Activated CD8-positive, alpha-beta T cell treated with anti-CD3 and anti-CD28 coated beads, Interleukin-2, amount 10 ng/mL, durations not matched to agents 7 days and 5 days (primary cell): ENCODE data around the gene S100A16. TPM values are rescaled to one million over a fixed set of nuclear protein-coding genes. Genes with fewer than 3 reads are reported as not detected.
"Not testable (repeated sequence)": the region's sequence is repeated elsewhere in the genome, so short reads cannot be mapped to it uniquely, and the experiment has no call there.

Experiments
- ATAC-seq: fragments of 150-1000 bp; cut with Tn5 transposase; one replicate; pipeline ENCODE4 v1.10.0; 2021; ENCODE audit warnings: moderate library complexity
- CTCF ChIA-PET: fragments of 350-600 bp; sonication (Branson Sonifier 250); formaldehyde crosslinking; loops from one replicate; lab custom pipeline; 2021; ENCODE audit warnings: antibody characterized with exemption; lab: Charles Lee
- POLR2A ChIA-PET: fragments of 350-600 bp; sonication (Branson Sonifier 250); formaldehyde crosslinking; loops from one replicate; lab custom pipeline; 2021; ENCODE audit warnings: antibody characterized with exemption; lab: Charles Lee
- DNase-seq: peaks from one replicate; pipeline ENCODE4 v3.0.0-alpha.2; 2020
- H3K27ac Mint-ChIP-seq: one replicate; pipeline ENCODE4 v1.8.0; 2021; ENCODE audit warnings: mild to moderate bottlenecking, mixed read lengths
- H3K27me3 Mint-ChIP-seq: one replicate; pipeline ENCODE4 v1.8.0; 2021; ENCODE audit warnings: low read depth, mixed read lengths
- H3K36me3 Mint-ChIP-seq: one replicate; pipeline ENCODE4 v1.8.0; 2021; ENCODE audit warnings: low read depth, mixed read lengths
- H3K4me1 Mint-ChIP-seq: one replicate; pipeline ENCODE4 v1.8.0; 2021; ENCODE audit warnings: low read depth, mixed read lengths
- H3K4me3 Mint-ChIP-seq: one replicate; pipeline ENCODE4 v1.8.0; 2021; ENCODE audit warnings: mild to moderate bottlenecking, mixed read lengths
- H3K9me3 Mint-ChIP-seq: one replicate; pipeline ENCODE4 v1.8.0; 2022; ENCODE audit warnings: mixed read lengths; ENCODE audit not compliant: insufficient read depth
- total RNA-seq, 2 experiments: library from RNA; stranded (reverse); gene quantifications; one replicate each; pipeline ENCODE4 v1.2.3, GENCODE V29; 2021

The S100A16 gene
- total RNA-seq, 2 experiments from 2014 or later, result not detected

DNA sequence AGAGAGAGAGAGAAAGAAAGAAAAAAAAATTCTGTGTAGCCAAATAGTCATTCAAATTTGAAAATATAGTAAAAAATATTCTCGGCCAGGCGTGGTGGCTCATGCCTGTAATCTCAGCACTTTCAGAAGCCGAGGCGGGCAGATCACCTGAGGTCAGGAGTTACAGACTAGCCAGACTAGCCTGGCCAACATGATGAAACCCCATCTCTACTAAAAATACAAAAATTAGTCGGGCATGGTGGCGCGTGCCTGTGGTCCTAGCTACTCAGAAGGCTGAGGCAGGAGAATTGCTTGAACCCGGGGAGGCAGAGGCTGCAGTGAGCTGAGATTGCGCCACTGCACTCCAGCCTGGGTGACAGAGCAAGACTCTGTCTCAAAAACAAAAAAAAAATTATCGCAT, 24.9 kb downstream of the S100A16 start:
- not testable (repeated sequence) for ATAC-seq, H3K4me3 Mint-ChIP-seq, H3K27ac Mint-ChIP-seq, H3K36me3 Mint-ChIP-seq, DNase-seq, H3K4me1 Mint-ChIP-seq, H3K9me3 Mint-ChIP-seq
- POLR2A ChIA-PET, result interaction anchor here (0.8 kb wide), 1 partner anchor 56 kb away, joined by 3 read pairs; no protein-coding TSS in a partner anchor
- CTCF ChIA-PET, result interaction anchor here (0.5 kb wide), 1 partner anchor 1147 kb away, joined by 3 read pairs; no protein-coding TSS in a partner anchor
- peaks cover 15% of the 10 kb centered on the region for H3K27me3 Mint-ChIP-seq

DNA sequence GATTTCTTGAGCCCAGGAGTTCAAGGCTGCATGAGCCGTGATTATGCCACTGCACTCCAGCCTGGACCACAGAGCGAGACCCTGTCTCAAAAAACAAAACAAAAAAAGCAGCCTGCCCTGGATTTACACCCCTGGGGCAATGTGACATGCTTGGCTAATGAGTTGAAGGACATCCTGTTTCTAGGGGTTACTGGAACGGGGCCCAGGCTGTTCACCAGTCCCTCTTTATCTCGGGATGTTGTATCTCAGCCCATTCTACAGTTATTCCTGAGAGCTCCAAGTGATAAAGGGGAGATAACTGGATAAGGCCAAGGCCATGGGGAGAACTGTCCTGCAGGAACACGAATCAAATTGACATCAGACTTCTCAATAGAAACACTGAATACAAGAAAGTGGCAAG, 25.6 kb downstream of the S100A16 start:
- H3K27ac Mint-ChIP-seq, result no peak overlapping the region
- peaks cover 15% of the 10 kb centered on the region for H3K27me3 Mint-ChIP-seq
- H3K36me3 Mint-ChIP-seq, result no peaks in the 10 kb centered on the region
- H3K9me3 Mint-ChIP-seq, result no peaks in the 10 kb centered on the region
- CTCF ChIA-PET, result no interaction called here
- POLR2A ChIA-PET, result no interaction called here
- no peak for ATAC-seq
- no peak for DNase-seq
- H3K4me1 Mint-ChIP-seq, result no peaks in the 10 kb centered on the region
- H3K4me3 Mint-ChIP-seq, result no peak overlapping the region

DNA sequence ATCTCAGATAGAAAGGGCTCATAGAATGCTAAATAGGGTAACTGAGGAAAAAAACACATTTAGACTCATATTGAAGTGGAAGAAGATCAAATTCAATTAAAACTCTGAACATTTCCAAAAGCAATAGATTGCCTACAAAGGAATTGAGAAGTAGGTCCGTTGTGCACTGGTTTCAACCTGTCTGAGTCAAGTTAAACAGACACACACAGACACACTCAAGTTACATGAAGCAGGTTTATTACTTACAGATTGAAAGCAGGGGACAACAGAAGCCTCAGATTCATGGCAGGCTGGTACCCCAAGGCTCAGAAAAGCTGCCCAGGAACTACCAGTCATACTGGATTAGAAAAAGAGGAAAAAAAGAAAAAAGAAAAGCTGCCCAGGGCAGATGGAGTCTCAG, 26.6 kb downstream of the S100A16 start:
- Mint-ChIP-seq H3K27me3 (peaks cover 15% of the 10 kb centered on the region), H3K36me3 (no peaks in the 10 kb centered on the region), H3K27ac (no peak overlapping the region), H3K4me3 (no peak overlapping the region), H3K4me1 (no peaks in the 10 kb centered on the region), H3K9me3 (no peaks in the 10 kb centered on the region)
- DNase-seq (no peak), ATAC-seq (no peak)
- ChIA-PET CTCF (interaction anchor here (1.1 to 1.5 kb wide), 2 partner anchors 14 to 19 kb away, joined by 3 read pairs; no protein-coding TSS in a partner anchor), POLR2A (no interaction called here)

DNA sequence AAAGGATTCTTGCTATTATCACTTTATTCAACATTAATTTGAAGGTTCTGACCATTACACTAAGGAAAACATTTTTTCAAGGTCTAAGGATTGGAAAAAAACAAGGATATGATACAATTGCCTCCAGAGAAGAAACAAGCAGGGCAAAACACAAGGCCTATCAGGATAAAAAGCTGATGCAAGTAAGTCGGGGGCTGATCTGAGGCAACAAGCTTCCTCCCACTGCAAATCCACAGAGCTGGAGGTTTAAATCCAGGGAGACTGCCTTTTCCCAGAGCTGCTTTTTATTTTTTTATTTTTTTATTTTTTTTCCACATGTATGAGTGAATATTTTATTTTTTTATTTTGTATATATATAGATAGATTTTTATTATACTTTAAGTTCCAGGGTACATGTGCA, 27.9 kb downstream of the S100A16 start:
- H3K9me3 Mint-ChIP-seq, result no peaks in the 10 kb centered on the region
- no peaks in the 10 kb centered on the region for H3K4me1 Mint-ChIP-seq
- H3K4me3 Mint-ChIP-seq, result no peak overlapping the region
- POLR2A ChIA-PET, result no interaction called here
- DNase-seq (no peak), ATAC-seq (no peak)
- peaks cover 15% of the 10 kb centered on the region for H3K27me3 Mint-ChIP-seq
- H3K36me3 Mint-ChIP-seq, result no peaks in the 10 kb centered on the region
- CTCF ChIA-PET, result interaction anchor here (0.7 to 1.6 kb wide), 3 partner anchors 12 to 91 kb away, joined by 3 to 5 read pairs (median 4); no protein-coding TSS in a partner anchor
- no peak overlapping the region for H3K27ac Mint-ChIP-seq

DNA sequence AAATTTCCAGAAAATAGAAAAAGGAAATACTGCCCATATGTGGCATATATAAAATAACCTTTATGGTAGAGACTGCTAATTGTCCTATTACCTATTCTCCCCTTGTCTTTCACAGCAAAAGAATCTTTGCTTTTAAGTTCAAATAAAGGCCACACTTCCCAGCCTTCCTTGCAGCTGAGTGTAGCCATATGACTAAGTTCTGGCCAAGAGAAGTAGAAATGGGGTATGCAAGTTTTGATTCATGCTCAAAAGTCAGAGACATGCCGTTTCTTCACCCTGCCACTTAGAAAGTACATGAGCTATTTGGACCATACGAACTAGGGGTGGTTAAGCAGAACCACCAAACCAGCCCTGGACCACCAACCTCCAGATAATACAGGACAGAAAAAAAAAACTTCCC, 29.0 kb downstream of the S100A16 start:
- peaks cover 19% of the 10 kb centered on the region for H3K27me3 Mint-ChIP-seq
- no peaks in the 10 kb centered on the region for H3K36me3 Mint-ChIP-seq
- H3K9me3 Mint-ChIP-seq, result no peaks in the 10 kb centered on the region
- no peak overlapping the region for H3K4me3 Mint-ChIP-seq
- H3K4me1 Mint-ChIP-seq, result no peaks in the 10 kb centered on the region
- no peak for DNase-seq
- H3K27ac Mint-ChIP-seq, result no peak overlapping the region
- CTCF ChIA-PET, result interaction anchor here (1.6 kb wide), 1 partner anchor 11 kb away, joined by 5 read pairs; no protein-coding TSS in a partner anchor
- POLR2A ChIA-PET, result no interaction called here
- ATAC-seq, result no peak

DNA sequence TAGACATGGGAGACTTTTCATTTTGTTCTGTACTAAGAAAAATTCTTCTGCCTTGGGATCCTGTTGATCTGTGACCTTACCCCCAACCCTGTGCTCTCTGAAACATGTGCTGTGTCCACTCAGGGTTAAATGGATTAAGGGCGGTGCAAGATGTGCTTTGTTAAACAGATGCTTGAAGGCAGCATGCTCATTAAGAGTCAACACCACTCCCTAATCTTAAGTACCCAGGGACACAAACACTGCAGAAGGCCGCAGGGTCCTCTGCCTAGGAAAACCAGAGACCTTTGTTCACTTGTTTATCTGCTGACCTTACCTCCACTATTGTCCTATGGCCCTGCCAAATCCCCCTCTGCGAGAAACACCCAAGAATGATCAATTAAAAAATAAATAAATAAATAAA, 29.4 kb downstream of the S100A16 start:
- ATAC-seq, POLR2A ChIA-PET, H3K27ac Mint-ChIP-seq, DNase-seq, H3K4me3 Mint-ChIP-seq, H3K9me3 Mint-ChIP-seq, H3K4me1 Mint-ChIP-seq, H3K36me3 Mint-ChIP-seq: not testable (repeated sequence)
- H3K27me3 Mint-ChIP-seq, result peaks cover 24% of the 10 kb centered on the region
- CTCF ChIA-PET, result interaction anchor here (1.6 kb wide), 1 partner anchor 11 kb away, joined by 5 read pairs; no protein-coding TSS in a partner anchor

DNA sequence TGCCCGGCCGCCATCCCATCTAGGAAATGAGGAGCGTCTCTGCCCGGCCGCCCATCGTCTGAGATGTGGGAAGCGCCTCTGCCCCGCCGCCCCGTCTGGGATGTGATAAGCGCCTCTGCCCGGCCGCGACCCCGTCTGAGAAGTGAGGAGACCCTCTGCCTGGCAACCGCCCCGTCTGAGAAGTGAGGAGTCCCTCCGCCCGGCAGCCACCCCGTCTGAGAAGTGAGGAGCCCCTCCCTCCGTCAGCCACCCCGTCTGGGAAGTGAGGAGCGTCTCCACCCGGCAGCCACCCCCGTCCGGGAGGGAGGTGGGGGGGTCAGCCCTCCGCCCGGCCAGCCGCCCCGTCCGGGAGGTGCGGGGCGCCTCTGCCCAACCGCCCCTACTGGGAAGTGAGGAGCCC, 30.1 kb downstream of the S100A16 start:
- DNase-seq, H3K9me3 Mint-ChIP-seq, H3K27ac Mint-ChIP-seq, H3K4me1 Mint-ChIP-seq, POLR2A ChIA-PET, H3K4me3 Mint-ChIP-seq, CTCF ChIA-PET, ATAC-seq, H3K36me3 Mint-ChIP-seq: not testable (repeated sequence)
- peaks cover 31% of the 10 kb centered on the region for H3K27me3 Mint-ChIP-seq

DNA sequence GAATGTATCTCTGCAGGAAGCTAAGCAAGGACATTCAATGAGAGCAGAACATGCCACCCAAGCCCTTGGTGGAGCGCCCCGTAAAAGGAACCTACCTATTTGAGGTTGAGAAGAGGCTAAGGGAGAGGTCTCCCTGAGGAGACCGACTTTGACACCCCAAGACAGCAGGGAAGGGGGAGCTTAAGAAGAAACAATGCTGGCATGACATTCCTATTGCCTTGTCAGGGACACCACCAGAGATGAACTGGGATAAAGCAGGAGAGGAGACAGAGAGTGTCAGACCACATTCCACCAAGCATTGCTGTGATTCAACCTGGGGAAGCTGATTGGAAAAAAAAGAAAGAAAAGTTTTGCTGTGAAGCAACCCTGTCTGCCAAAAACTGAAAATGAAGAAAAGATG, 34.0 kb downstream of the S100A16 start:
- Mint-ChIP-seq H3K36me3 (no peaks in the 10 kb centered on the region), H3K27me3 (peaks cover 24% of the 10 kb centered on the region), H3K4me1 (peaks cover 2% of the 10 kb centered on the region), H3K9me3 (no peaks in the 10 kb centered on the region), H3K27ac (no peak overlapping the region), H3K4me3 (no peak overlapping the region)
- ChIA-PET POLR2A (interaction anchor here (2.0 kb wide), 1 partner anchor 47 kb away, joined by 4 read pairs; no protein-coding TSS in a partner anchor), CTCF (no interaction called here)
- DNase-seq (no peak), ATAC-seq (no peak)

DNA sequence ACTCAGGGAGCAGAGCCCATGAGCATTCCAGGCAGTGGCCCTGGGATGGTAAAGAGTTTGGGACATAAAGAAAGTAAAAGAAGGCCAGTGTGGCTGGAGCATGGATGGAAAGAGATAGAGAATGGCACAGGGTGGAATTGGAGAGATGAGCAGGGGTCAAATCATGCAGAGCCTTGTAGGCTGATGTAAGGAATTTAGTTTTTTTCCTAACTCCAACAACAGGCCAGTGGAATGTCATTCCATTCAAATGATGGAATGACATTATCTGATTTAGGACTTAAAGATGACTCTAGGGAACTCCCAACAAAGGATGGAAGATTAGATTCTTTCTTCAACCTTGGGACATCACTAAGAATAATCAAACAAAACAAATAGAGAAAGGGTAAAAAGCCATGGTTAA, 34.4 kb downstream of the S100A16 start:
- CTCF ChIA-PET, result interaction anchor here (1.7 to 1.8 kb wide), 2 partner anchors 46 to 68 kb away, joined by 6 to 11 read pairs; no protein-coding TSS in a partner anchor

DNA sequence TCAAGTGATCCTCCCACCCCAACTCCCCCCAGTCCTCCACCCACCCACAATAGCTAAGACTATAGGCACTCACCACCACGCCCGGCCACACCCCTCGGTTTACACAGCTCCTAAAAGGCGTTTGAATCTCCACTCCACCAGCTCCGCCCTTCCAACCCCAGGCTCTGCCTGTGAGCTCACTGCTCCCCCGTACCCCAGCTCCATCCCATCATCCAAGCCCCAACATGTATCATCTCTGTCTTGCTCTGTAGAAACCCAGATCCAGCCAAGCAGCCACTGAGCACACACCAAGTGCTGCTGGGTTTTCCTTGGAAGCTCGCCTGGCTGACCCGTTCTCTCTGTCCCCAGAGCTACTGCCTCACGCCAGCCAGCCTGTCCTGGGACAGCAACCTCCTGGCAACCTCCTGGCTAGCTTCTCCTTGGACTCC, 35.3 kb downstream of the S100A16 start:
- Mint-ChIP-seq H3K9me3 (no peaks in the 10 kb centered on the region), H3K36me3 (no peaks in the 10 kb centered on the region), H3K27me3 (peaks cover 24% of the 10 kb centered on the region), H3K4me1 (peaks cover 9% of the 10 kb centered on the region), H3K27ac (no peak overlapping the region), H3K4me3 (no peak overlapping the region)
- ChIA-PET CTCF (interaction anchor here (0.8 to 1.8 kb wide), 6 partner anchors 10 to 82 kb away, joined by 3 to 11 read pairs (median 5); no protein-coding TSS in a partner anchor), POLR2A (interaction anchor here (1.0 to 2.0 kb wide), 3 partner anchors 21 to 46 kb away, joined by 3 to 4 read pairs (median 3); no protein-coding TSS in a partner anchor)
- ATAC-seq (no peak), DNase-seq (no peak)

More for the DNA sequence above, 34.4 kb downstream of the S100A16 start:
- DNase-seq (no peak), ATAC-seq (no peak)
- POLR2A ChIA-PET, result interaction anchor here (2.0 kb wide), 1 partner anchor 47 kb away, joined by 4 read pairs; no protein-coding TSS in a partner anchor
- Mint-ChIP-seq H3K36me3 (no peaks in the 10 kb centered on the region), H3K9me3 (no peaks in the 10 kb centered on the region), H3K4me1 (peaks cover 2% of the 10 kb centered on the region), H3K4me3 (no peak overlapping the region), H3K27ac (no peak overlapping the region), H3K27me3 (peaks cover 24% of the 10 kb centered on the region)

DNA sequence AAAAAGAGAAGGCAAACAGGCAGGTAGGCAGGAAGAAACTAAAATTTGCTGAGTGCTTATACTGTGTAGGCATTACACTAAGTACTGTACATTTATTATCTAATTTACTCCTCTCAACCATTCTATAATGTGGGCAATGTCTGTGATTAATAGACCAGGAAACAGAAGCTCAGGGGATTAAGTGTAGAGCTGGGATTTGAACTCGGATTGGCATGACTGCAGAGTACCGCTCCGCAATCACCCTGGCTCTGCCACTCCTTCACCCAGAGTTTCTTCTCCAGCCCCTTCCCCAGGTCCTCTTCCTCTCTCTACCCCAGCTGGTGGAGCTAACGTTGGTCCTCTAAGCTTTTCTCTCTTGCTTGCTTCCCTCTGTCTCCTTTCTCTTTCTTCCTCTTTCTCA, 35.8 kb downstream of the S100A16 start:
- Mint-ChIP-seq H3K4me3 (no peak overlapping the region), H3K4me1 (peaks cover 13% of the 10 kb centered on the region), H3K27ac (no peak overlapping the region), H3K27me3 (peaks cover 24% of the 10 kb centered on the region), H3K36me3 (no peaks in the 10 kb centered on the region), H3K9me3 (no peaks in the 10 kb centered on the region)
- no peak for ATAC-seq
- CTCF ChIA-PET, result interaction anchor here (0.8 to 1.8 kb wide), 6 partner anchors 9 to 81 kb away, joined by 3 to 11 read pairs (median 5); no protein-coding TSS in a partner anchor
- POLR2A ChIA-PET, result interaction anchor here (1.0 to 2.0 kb wide), 3 partner anchors 21 to 45 kb away, joined by 3 to 4 read pairs (median 3); no protein-coding TSS in a partner anchor
- no peak for DNase-seq

DNA sequence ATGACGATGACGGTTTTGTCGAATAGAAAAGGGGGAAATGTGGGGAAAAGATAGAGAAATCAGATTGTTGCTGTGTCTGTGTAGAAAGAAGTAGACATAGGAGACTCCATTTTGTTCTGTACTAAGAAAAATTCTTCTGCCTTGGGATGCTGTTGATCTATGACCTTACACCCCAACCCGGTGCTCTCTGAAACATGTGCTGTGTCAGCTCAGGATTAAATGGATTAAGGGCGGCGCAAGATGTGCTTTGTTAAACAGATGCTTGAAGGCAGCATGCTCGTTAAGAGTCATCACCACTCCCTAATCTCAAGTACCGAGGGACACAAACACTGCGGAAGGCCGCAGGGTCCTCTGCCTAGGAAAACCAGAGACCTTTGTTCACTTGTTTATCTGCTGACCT, 37.4 kb downstream of the S100A16 start:
- POLR2A ChIA-PET, result interaction anchor here (1.0 kb wide), 1 partner anchor 40 kb away, joined by 4 read pairs; no protein-coding TSS in a partner anchor
- CTCF ChIA-PET, result interaction anchor here (1.1 kb wide), 1 partner anchor 42 kb away, joined by 3 read pairs; no protein-coding TSS in a partner anchor
- Mint-ChIP-seq H3K27me3 (peaks cover 30% of the 10 kb centered on the region), H3K4me1 (peaks cover 18% of the 10 kb centered on the region)
- H3K9me3 Mint-ChIP-seq, ATAC-seq, H3K36me3 Mint-ChIP-seq, H3K4me3 Mint-ChIP-seq, H3K27ac Mint-ChIP-seq, DNase-seq: not testable (repeated sequence)
